Measurements from ENCODE around the gene GRIN3A. TPM values are rescaled to one million over a fixed set of nuclear protein-coding genes. Genes with fewer than 3 reads are reported as not detected.

Gene GRIN3A
- total and polyA plus RNA-seq, 9 of the 15 experiments (the other 6 are each of a cell fraction or from before 2014, with no cell fraction given): 0.01 to 0.03 TPM; not detected in 7

DNA sequence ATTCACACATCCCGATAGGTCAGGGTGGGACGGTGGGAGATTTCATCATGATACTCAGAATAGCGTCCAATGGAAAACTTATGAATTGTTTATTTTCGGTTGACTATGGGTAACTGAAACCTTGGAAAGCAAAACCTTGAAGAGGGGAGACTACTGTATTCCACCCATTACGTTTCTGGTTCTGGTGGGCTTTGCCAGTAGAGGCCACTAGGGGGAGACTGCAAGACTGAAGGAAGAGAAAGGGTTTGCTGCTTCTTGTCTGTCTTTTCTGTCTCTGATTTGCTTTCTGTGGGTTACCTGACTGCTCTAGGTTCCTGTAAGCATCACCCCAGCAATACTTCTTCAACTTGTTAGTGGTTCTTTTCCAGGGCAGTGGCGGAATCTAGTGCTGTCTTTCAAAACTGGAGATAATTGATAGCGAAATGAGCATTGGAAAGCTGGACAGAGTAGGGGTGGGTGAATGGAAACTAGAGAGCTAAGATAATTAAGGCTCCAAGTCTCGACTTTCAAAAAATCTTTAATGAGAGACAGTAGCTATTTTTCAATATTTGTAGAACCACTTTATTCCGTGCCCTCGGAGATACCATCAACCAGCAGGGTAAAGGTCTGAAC lies 27.0 kb downstream of the GRIN3A start:
- no TSS peak for BruUV-seq (replicated peaks)
- no peaks in the 10 kb centered on the region for H3K4me1 ChIP-seq (replicated peaks in 1 of 2; ENCODE audit: control insufficient read depth in 2 of 2, insufficient read depth in 2 of 2, low read length in 2 of 2)
- H3K9me3 ChIP-seq (replicated peaks; ENCODE audit: control insufficient read depth, insufficient read depth, low read depth, low read length): no peaks in the 10 kb centered on the region
- intact Hi-C loops (cut with micrococcal nuclease): no loop called here
- H3K36me3 ChIP-seq (ENCODE audit: control insufficient read depth, insufficient read depth, low read length): no peaks in the 10 kb centered on the region
- H3K9ac ChIP-seq (ENCODE audit: insufficient read depth in 1 of 2, low read depth in 2 of 2, low read length in 2 of 2): no peak overlapping the region
- POLR2A ChIA-PET: interaction anchor here (0.6 kb wide), 1 partner anchor 10 kb away, joined by 4 read pairs; no protein-coding TSS in a partner anchor
- CTCF ChIA-PET (ENCODE audit: low intra/inter-chr PET ratio): no interaction called here
- no peak overlapping the region for H2AFZ ChIP-seq (ENCODE audit: low read depth, low read length)
- ATAC-seq (peak; percentile 74; the same call in 2 of the 3 replicates), DNase-seq (ENCODE audit: extremely low read depth in 1 of 4, low spot score in 3 of 4) (peak; percentile 37 to 47 (median 40)), FAIRE-seq (peak; percentile 76)
- H3K4me3 ChIP-seq: no peak overlapping the region
- H3K79me2 ChIP-seq (ENCODE audit: control insufficient read depth, insufficient read depth, low read length): no peaks in the 10 kb centered on the region
- H3K4me2 ChIP-seq (ENCODE audit: insufficient read depth, low read length): no peak overlapping the region
- no peaks in the 10 kb centered on the region for H4K20me1 ChIP-seq (replicated peaks; ENCODE audit: control insufficient read depth, insufficient read depth, low read length)
- H3K9me1 ChIP-seq (ENCODE audit: control insufficient read depth, insufficient read depth, low read length): no peaks in the 10 kb centered on the region
- WGBS (ENCODE audit: insufficient coverage, low coverage, missing lambda C conversion rate): 11% methylated on average over 10 of the region's 10 CpGs
- H3K27ac ChIP-seq (ENCODE audit: extremely low read depth, low read depth, low read length): no peak overlapping the region
- in situ Hi-C loops (cut with MboI): loop anchor here (25.0 kb wide), 1 partner anchor 974 kb away; no protein-coding TSS in a partner anchor
- H3K27me3 ChIP-seq (ENCODE audit: control insufficient read depth in 2 of 2, insufficient read depth in 2 of 2, low read length in 2 of 2): no peaks in the 10 kb centered on the region
- no peak for TF ChIP-seq DDX20 (tag; IDR thresholded peaks at IDR 0.05; ENCODE audit: low read depth)
- TF ChIP-seq POLR2A (conservative IDR thresholded peaks at IDR 0.05): no peak
- TF ChIP-seq DMBX1 (CRISPR knock-in tag; IDR thresholded peaks at IDR 0.05; ENCODE audit: borderline replicate concordance): no peak
- TF ChIP-seq SMC3 (conservative IDR thresholded peaks at IDR 0.05; ENCODE audit: insufficient read depth, low read depth, low read length): peak; percentile 40; the same call in 1 of the 2 replicates
- no peak for TF ChIP-seq SETDB1 (IDR thresholded peaks at IDR 0.05; ENCODE audit: low read length)
- TF ChIP-seq CCNT2 (IDR thresholded peaks at IDR 0.05; ENCODE audit: borderline replicate concordance, extremely low read depth, insufficient read length, low read depth, low read length): no peak
- TF ChIP-seq NR2C1 (IDR thresholded peaks at IDR 0.05): no peak
- TF ChIP-seq NR2C1 (tag; IDR thresholded peaks at IDR 0.05): no peak
- no peak for TF ChIP-seq HNRNPLL (IDR thresholded peaks at IDR 0.05; ENCODE audit: low read depth, low read length, poor library complexity, severe bottlenecking)
- no peak for TF ChIP-seq ARID2 (IDR thresholded peaks at IDR 0.05)
- no peak for TF ChIP-seq KHSRP (IDR thresholded peaks at IDR 0.05)
- no peak for TF ChIP-seq RUNX1 (IDR thresholded peaks at IDR 0.05; ENCODE audit: low read depth)
- TF ChIP-seq, protein P1, sequence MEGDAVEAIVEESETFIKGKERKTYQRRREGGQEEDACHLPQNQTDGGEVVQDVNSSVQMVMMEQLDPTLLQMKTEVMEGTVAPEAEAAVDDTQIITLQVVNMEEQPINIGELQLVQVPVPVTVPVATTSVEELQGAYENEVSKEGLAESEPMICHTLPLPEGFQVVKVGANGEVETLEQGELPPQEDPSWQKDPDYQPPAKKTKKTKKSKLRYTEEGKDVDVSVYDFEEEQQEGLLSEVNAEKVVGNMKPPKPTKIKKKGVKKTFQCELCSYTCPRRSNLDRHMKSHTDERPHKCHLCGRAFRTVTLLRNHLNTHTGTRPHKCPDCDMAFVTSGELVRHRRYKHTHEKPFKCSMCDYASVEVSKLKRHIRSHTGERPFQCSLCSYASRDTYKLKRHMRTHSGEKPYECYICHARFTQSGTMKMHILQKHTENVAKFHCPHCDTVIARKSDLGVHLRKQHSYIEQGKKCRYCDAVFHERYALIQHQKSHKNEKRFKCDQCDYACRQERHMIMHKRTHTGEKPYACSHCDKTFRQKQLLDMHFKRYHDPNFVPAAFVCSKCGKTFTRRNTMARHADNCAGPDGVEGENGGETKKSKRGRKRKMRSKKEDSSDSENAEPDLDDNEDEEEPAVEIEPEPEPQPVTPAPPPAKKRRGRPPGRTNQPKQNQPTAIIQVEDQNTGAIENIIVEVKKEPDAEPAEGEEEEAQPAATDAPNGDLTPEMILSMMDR (IDR thresholded peaks at IDR 0.05 in 2 of 3, conservative IDR thresholded peaks at IDR 0.05 in 1 of 3; ENCODE audit: insufficient read depth in 2 of 3, low read depth in 1 of 3, low read length in 3 of 3): peak; percentile 52 to 69 (median 53)
- TF ChIP-seq, protein P2, sequence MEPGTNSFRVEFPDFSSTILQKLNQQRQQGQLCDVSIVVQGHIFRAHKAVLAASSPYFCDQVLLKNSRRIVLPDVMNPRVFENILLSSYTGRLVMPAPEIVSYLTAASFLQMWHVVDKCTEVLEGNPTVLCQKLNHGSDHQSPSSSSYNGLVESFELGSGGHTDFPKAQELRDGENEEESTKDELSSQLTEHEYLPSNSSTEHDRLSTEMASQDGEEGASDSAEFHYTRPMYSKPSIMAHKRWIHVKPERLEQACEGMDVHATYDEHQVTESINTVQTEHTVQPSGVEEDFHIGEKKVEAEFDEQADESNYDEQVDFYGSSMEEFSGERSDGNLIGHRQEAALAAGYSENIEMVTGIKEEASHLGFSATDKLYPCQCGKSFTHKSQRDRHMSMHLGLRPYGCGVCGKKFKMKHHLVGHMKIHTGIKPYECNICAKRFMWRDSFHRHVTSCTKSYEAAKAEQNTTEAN (CRISPR knock-in tag; IDR thresholded peaks at IDR 0.05): no peak
- TF ChIP-seq, protein P3, sequence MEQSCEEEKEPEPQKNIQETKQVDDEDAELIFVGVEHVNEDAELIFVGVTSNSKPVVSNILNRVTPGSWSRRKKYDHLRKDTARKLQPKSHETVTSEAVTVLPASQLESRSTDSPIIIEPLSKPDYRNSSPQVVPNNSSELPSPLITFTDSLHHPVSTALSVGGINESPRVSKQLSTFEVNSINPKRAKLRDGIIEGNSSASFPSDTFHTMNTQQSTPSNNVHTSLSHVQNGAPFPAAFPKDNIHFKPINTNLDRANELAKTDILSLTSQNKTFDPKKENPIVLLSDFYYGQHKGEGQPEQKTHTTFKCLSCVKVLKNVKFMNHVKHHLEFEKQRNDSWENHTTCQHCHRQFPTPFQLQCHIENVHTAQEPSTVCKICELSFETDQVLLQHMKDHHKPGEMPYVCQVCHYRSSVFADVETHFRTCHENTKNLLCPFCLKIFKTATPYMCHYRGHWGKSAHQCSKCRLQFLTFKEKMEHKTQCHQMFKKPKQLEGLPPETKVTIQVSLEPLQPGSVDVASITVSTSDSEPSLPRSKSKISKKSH (CRISPR knock-in tag; IDR thresholded peaks at IDR 0.05): no peak
- TF ChIP-seq HDGF (IDR thresholded peaks at IDR 0.05): no peak
- peak; percentile 8 to 30; a peak in 2 of 4 replicates for TF ChIP-seq RAD21 (CRISPR knock-in tag; conservative IDR thresholded peaks at IDR 0.05 in 1 of 2, IDR thresholded peaks at IDR 0.05 in 1 of 2)
